GM18907 (cell line): ENCODE data around the gene WNT11.

ENCODE experiments used
- ATAC-seq: cut with Tn5 transposase; IDR thresholded peaks from one replicate; pipeline ENCODE4 v1.9.1; 2021; ENCODE audit warnings: mild to moderate bottlenecking, moderate library complexity; ENCODE audit not compliant: unreplicated experiment

Gene WNT11

GRCh38 chr11:76177250-76177686, 29.0 kb downstream of the WNT11 start:
- ATAC-seq: no peak

- no peak for ATAC-seq
These were observed 29.8 kb downstream of the WNT11 start for GRCh38 chr11:76176463-76176862.

DNA sequence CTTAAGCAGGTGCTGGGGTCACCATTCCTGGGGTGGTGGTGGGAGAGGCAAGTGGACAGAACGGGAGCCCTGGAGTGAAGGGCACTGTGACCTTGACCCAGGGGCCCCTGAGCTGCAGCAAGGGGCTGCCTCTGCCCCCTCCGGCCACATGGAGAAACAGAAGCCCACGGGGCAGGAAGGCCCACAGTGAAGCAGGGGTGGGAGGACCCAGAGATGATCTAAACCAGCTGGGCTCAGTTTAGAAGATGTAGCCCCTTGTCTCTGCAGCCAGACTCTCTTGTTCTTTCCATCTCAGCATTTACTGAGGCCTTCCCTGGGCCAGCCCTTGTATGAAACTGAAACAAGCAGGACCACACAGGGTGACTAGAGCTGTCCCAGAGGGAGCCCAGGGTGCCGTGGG, 30.5 kb downstream of the WNT11 start:
- no peak for ATAC-seq

DNA sequence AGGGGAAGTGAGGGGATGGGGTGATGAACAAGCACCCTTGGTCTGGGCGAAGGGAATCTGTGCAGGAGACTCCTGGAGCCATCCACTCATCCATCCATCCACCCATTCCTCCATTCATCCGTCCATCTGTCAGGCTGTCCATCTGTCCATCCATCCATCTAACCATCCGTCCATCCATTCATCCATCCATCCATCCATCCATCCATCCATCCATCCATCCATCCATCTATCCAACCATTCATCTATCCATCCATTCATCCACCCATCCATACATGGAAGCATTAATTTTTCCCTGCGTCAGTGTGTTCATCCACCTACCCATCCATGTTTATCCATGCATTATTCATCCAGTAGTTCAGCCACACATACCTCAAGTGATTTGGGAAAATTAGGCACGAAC, 32.0 kb downstream of the WNT11 start:
- no peak for ATAC-seq

- ATAC-seq: no peak
These were observed 32.6 kb downstream of the WNT11 start for GRCh38 chr11:76173663-76174062.

DNA sequence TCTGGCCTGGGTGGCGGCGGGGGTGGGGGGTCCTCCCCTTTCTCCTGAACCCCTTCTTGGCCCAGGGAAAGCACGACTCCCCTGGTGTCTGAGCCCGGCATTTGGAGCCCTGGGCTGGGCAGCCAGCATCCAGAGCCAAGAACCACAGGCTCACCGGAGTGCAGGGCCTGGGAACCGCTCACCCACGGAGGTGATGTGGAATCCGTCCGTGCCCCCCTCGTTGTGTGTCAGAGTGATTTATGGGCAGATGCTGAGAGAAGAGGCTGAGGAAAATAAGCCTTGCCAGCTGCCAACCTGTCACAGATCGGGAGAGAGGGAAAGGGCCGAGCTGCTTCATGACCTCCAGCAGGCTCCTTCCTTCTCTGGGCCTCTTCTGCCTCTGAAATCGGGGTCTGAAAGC, 33.7 kb downstream of the WNT11 start:
- ATAC-seq: no peak

GRCh38 chr11:76170468-76170867, 35.8 kb downstream of the WNT11 start:
- no peak for ATAC-seq

- peak; percentile 62 for ATAC-seq
These were observed 36.8 kb downstream of the WNT11 start for GRCh38 chr11:76169473-76169896.

GRCh38 chr11:76167590-76167989, 38.7 kb downstream of the WNT11 start:
- ATAC-seq: no peak

DNA sequence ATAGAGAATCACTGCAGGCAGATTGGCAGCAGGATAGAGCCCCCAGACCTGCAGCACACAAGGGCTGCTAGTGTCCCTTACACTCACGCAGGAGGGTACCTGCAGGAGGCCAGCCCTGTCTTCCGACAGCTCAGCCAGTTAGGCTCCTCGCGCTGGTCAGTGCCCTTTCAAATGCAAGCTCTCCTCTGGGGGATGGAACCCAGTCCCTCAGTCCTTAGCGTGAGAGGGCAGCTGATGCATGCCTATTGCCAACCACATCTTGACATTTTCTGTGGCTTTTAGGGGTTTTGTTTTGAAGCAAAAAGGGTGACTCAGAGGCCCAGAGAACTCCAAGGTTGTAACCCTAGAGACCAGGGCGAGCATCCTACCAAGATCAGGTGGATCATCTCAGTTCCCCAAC, 40.0 kb downstream of the WNT11 start:
- ATAC-seq: peak; percentile 58

- ATAC-seq: no peak
These were observed 41.2 kb downstream of the WNT11 start for GRCh38 chr11:76164861-76165751.

DNA sequence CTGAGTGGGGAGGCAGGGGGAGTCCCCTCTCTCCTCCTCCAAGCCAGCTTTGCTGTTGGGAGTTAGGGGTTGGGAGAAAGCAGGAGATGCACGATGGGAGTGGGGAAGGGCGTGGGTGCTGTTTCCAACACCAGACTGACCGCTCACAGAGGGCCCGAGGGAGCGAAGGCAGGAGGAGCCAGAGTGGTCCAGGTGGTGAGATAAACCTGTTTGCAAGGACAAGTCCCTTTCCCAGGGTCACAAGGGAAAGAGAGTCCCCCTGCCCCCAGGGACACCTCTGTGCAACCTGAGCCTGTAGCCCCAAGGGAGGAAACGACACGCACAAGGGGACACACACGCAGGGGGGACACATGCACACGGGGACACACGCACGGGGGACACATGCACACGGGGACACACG, 42.2 kb downstream of the WNT11 start:
- ATAC-seq: no peak

DNA sequence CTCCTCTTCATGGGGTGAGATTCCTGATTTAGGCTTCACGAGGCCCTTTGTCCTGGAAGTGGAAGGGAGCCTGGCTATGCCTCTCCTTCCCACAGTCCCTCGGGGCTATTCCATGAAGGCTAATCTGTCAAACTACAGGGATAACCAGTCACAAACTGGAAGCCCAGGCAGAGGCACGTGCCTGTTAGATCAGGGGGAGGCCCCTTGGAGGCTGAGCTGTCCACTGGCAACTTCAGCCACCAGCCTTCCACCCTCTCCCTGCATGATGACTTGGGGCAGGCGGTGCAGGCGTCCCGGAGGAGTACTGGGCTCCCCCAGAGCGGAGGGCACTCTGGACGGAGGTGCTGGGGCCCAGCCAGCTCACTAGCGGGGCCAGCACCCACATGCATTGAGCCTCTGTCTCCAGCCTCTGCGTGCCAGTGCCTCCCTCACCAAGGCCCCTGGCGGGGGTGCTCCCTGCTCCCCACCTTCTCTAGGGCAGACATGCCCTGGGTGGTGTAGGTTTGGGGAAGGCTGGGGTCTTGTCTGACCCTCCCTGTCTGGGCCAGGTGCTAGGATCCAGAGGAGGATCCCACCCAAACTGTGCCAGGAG, 42.9 kb downstream of the WNT11 start:
- no peak for ATAC-seq

GRCh38 chr11:76162336-76163288, 43.7 kb downstream of the WNT11 start:
- no peak for ATAC-seq

- ATAC-seq: no peak
These were observed 44.9 kb downstream of the WNT11 start for GRCh38 chr11:76161261-76161961.

GRCh38 chr11:76160856-76161255, 45.4 kb downstream of the WNT11 start:
- no peak for ATAC-seq

GRCh38 chr11:76159983-76160661, 46.2 kb downstream of the WNT11 start:
- no peak for ATAC-seq

GRCh38 chr11:76159303-76159937, 46.9 kb downstream of the WNT11 start:
- ATAC-seq: no peak
